ENCODE results near the gene TBX15.

The TBX15 gene

DNA sequence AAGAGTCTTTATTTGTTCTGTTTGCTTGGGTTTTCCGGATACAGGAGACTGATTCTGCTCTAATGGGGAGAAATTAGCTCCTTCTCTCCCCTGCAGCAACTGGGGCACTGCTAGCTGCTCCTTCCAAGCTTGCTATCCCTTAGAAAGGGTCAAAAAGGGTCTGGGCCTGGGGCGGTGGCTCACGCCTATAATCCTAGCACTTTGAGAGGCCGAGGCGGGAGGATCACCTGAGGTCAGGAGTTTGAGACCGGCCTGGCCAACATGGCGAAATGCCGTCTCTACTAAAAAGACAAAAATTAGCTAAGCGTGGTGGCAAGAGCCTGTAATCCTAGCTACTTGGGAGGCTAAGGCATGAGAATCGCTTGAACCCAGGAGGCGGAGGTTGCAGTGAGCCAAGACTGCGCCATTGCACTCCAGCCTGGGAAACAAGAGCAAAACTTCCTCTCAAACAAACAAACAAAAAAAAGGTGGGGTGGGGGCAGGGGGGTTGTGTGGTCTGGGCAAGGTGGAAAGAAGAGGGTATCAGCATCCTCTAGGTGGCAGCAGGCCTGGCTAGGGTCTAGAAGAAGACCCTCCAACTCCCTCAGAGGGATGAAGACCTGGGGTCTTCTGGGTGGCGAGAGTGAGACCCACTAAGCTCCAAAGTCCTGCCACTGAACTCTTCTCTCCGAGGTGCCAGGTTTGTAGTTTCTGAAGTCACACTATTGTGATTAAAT, 15.4 kb upstream of the TBX15 start:
- in situ Hi-C loops (cut with HindIII; ENCODE audit: low sequenced_read_pairs): loop anchor here (25.0 kb wide), 1 partner anchor 841 kb away; no protein-coding TSS in a partner anchor

DNA sequence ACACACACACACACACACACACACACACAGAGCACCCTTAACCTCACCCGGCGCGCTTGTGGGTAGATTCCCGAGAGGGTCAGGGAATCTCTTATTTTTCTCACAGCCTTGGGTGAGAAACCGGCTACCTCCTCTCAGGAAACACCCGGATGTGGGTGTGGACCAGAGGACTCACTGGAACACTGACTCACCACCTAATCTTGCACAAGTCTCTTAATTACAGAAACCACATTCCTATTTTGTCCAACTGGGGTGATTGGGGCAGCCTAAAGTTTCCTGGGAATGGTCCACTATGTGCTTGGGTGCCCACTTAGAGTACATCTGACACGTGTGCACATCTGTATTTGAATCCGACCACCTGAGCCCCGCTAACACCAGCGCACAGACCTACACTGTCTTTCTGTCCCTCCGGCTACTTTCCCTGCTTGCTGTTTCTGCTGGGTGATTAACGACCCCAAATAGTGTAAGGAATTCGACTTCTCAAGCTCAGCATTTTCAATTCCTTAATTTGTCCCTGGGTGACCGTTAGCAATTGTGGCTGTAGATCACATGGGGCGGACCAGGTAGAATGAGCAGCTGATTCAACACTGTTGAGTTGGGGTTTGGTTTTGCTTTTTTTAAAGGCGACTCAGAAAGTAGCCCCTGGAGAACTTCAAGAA, 14.0 kb upstream of the TBX15 start:
- in situ Hi-C loops (cut with HindIII; ENCODE audit: low sequenced_read_pairs): loop anchor here (25.0 kb wide), 1 partner anchor 840 kb away; no protein-coding TSS in a partner anchor

DNA sequence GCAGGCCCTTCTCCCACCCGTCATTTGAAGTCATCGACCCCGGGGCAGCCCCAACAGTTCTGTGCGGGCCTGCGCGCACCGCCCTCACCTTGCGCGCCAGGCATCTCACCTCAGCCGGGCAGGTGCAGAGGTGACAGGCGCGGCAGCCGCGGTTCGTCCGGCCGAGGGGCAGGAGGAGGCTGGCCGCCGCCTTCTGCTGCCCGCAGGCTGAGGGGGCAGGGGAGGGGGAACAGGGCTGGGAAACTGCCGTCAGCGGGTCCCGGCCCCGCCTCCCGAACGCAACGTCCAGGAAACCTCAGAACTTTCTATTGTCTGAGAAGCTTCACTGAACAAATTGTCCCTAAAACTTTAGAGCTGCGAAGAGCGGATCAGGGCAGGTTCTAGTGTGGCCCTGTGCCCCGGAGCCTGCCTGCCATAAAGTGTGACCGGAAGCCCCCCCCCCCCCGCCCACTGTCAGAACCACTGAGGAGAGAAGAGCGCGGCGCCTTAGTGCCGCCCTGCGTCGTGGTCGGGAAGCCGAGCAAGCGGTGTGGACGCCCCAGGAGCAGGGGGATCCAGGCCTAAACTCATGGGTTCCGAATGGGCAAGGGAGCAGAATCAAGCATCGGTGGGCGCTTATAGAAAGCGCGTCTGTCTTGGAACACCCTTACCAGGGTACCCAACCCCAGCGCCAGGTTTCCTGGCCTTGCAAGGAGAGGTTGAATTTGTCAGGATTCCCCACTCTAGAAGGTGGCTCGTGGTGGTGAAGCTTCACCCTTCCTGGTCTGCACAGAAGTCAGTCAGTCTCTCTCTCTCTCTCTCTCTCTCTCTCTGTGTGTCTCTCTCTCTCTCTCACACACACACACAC, 13.3 kb upstream of the TBX15 start:
- in situ Hi-C loops (cut with HindIII; ENCODE audit: low sequenced_read_pairs): loop anchor here (25.0 kb wide), 1 partner anchor 839 kb away; no protein-coding TSS in a partner anchor

DNA sequence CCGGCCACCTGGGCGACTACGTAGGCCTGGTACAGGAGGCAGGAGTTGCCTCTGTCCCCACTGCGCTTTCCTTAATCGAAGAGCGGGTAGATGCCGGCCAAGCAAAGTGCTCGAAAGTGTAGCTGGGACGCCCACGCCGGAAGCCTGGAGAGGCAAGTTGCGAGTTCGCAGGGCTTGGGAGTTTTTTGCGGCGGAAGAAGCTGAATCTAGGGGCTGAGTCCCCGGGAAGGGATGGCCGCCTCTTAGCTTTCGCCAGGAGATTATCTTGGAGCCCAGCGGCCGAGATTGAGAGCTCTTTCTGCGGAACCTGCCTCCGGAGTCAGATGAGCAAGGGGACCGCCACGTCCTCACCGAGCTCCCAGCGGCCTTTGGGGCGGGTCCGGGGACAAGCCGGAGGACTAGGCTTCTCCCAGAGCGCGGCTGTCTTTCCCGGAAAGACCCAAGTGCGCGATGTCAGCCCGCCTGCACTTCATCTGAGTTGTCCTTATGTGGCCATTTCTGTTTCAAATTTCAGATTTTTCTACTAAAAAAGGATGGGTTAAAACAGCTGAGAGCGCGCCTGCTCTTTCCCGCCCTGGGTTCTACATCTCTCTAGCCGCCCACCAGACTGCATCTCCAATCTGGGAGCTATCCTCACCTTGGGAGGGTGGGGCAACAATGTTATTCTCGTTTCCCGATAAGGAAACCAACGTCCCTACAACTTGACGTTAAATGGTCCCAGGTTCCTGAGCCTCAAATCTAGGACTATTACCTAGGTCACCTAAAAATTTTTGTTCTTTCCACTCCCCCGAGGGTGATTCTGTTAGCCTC, 12.4 kb upstream of the TBX15 start:
- in situ Hi-C loops (cut with HindIII; ENCODE audit: low sequenced_read_pairs): loop anchor here (25.0 kb wide), 1 partner anchor 838 kb away; no protein-coding TSS in a partner anchor

DNA sequence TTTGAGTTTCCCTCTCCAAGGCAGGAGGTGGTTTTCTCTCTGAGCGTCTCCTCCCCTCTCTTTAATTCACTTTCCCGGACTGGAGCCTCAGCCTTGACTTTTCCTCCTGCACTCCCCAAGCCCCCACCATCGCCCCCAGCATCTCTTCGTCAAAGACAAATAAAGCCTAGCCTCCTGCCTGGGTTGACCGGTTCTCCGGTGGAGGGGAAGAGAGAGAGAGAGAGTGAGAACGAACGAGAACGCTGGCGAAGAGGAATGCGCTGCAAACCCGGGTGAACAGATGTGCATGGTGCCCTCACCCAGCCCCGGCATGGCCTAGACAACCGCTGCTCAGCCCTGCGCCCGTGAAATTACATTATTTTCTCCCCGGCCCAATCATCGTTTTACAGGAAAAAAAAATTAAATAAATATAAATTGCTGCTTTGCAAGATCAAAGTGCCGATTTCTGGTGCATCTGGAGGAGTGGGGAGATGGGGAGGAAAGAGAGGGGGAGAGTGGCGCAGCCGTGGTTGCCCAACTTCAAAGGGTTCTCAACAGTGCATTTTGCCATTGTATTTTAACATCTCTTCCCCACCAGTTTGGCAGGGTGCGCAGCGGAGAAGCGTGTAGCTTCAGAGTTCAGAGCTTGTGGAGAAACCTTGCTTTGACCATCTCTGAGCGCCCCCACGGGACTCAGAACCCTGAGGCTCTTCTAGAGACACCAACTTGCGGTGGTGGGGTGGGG, 11.4 kb upstream of the TBX15 start:
- in situ Hi-C loops (cut with HindIII; ENCODE audit: low sequenced_read_pairs): loop anchor here (25.0 kb wide), 1 partner anchor 837 kb away; no protein-coding TSS in a partner anchor

DNA sequence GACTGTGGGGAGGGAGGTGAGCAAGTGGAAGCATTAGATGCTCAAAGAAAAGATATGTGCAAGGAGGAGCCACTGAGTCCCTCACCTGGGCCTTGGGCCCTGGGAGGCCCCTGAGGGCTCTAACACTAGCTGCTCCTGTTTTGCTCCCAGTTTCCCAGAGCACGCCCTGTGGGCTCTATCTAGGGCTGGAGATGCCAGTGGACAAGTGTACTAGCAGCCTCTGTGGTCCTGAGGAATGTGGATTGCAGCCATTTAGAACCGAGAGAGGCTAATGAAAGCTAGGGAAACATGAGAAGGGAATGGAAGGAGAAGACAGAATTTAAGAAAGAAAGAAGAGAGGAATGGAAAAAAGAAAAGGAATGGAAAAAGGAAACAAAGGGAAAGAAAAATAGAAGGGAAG, 10.0 kb upstream of the TBX15 start:
- in situ Hi-C loops (cut with HindIII; ENCODE audit: low sequenced_read_pairs): no loop called here

DNA sequence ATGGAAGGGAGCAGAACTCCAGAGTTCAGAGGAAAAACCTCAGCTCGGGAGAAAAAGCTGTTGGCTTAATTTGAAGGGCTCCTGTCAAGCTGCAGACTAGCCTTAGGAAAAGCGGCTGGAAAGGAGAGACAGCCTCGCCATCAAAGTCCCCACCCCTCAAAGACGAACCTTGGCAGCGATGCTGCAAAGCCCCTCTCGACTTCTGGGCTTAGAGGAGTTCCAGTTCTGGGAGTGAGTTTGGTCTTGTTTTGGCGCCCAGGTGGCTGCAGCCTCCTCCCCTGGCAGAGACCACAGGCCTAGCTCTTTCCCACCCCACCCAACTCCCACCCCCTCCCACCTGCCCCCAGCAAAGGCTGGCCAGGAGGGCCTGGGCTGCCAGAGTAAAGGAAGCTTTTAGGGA, 9.1 kb upstream of the TBX15 start:
- in situ Hi-C loops (cut with HindIII; ENCODE audit: low sequenced_read_pairs): no loop called here

DNA sequence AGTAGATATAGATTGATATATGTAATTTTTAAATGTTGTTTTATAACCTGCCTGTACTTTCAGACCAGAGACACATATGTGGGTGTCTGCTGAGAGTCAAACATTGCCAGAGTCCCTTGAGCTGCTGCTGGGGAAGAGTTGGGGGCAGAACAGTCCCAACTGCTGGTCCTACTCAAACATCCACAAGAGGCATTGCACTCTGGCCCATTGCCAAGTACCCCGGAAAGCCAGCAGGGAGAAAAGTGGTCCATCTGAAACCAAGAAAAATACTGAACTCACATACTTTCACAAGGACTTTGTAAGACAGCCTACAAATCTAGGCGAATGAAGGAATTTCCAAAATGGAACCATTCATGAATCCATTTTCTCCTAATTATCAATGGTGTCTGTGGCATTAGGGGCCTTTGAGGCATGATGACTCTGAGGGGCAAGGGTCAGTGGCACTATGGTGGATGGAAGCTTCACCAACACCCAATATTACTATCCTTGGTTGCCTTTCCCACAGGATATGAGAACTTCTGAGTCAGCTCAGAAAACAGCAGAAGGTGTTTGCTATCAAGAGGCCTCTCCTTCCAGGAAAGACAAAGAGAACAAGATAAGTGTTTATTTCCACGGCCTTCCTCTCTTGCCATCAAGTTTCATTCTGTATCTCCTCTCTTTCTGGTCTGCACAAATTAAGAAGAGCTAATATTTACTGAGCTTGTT, 7.3 kb upstream of the TBX15 start:
- in situ Hi-C loops (cut with HindIII; ENCODE audit: low sequenced_read_pairs): no loop called here

DNA sequence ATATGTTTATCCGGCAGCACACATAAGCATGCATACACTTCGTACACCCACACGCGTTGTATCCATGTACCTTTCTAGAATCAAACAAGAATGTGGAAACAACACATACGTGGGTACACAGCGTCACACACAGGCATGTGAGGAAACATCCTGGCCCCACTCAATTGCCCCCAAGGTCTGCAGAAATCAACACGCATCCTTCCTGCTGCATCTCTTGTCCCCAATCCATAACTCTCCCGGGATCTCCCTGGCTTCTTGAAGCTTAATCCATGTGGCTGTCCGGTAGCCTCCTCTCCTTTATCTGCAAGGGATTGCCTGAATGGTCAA, 5.5 kb upstream of the TBX15 start:
- in situ Hi-C loops (cut with HindIII; ENCODE audit: low sequenced_read_pairs): no loop called here

DNA sequence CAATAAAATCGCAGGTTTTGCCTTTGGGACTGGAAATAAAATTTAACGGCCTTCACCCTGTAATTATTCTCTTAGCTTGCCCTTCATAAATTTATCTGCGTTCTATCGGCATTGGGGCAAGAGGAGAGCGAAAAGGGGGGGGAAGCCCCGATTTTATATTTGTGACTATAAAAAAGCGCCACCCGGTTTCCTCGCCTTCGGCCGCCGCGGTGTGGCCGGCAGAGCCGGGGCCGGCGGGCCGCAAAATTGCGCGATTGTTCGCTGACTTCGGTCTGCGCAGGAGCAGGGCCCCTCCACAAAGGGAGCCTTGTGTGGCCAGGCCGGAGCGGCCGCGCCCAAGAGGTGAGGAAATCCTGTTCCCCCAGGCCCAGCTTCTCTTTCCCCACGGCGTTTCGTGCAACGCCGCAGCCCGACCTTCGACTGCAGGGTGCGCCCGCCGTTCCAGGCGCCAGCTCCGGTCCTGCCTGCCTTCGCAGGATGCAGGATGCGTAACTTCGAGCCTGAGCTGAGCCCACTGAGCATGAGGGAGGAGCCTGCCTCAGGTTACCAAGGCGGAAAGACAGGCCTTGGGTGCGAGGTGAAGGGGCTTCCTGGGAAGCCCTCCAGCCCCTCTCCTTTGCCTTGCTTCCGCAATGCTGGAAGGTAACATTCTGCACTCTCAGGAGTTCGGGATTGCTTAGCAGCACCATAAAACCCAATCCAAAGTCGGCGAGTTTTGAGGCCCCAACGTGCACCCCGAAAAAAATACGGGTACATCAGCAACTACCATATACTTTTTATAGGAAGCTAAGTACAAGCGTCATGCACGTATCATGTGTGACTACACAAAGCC, 4.9 kb upstream of the TBX15 start:
- in situ Hi-C loops (cut with HindIII; ENCODE audit: low sequenced_read_pairs): no loop called here

DNA sequence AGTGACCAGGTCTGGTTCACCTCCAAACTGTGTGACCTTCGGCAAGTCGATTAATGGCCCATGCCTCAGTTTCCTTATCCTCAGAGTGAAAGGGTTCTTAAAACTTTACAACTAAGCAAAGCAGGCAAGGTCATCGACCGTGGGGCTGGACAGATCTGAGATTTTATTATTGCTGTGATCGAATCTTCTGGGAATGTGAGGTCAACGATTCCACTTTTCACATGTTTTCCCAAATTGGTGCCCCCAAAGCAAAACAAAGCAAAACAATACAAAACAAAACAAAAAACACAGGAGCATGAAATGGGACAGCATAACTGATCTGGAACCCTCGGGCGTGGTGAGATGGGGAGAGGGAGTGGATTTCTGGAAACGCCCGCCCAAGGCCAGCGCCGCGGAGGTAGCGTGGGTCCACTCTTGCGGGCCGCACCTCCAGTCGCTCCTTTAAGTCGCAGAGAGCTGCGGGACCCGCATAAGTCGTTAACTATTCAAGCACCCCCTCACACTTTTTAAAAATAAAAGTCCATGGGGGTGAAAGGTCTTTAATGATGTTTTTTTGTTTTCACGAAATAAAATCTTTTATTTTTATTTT, 4.2 kb upstream of the TBX15 start:
- in situ Hi-C loops (cut with HindIII; ENCODE audit: low sequenced_read_pairs): no loop called here

DNA sequence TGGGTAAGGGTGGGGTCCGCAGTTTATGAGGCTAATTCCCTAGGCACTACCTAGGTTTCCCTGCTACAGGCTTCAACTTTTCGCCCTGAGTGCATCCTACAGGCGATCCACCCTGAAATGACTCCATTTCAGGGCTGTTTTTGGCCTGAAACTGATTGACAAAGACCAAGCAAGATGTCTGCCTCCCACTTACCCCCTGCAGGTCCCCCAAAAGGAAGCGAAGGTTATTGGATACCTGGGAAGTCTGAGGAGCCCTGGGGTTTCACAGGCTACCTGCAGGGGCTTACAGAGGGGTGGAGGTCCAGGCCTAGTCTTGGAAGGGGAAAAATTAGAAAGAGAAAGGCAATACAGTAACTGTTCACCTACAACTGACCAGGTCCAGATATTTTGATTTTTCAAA, 3.3 kb upstream of the TBX15 start:
- in situ Hi-C loops (cut with HindIII; ENCODE audit: low sequenced_read_pairs): no loop called here

DNA sequence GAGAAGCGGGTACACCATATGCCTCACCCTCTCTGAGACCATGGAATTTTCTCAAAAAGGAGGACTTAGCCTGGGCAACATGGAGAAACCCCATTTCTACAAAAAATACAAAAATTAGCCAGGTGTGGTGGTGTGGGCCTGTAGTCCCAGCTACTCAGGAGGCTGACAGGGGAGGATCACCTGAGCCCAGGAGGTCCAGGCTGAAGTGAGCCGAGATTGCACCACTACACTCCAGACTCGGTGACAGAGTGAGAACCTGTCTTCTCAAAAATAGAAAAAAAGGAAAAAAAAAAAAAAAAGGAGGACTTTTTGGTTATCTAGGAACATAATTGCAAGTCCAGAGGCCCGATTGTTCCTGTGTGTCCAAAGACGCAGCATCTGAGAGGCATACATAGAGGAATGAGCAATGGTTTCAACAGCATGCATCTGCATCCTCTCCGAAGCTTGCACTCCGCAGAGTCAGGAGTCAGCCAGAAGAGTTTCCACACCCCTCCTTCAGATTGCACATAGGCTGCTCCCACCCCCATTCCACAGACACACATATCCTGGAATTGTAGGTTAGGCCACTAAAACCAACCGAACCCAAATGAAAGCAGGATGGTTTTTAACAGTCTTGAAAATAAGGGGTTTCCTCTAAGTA, 2.5 kb upstream of the TBX15 start:
- in situ Hi-C loops (cut with HindIII; ENCODE audit: low sequenced_read_pairs): no loop called here

DNA sequence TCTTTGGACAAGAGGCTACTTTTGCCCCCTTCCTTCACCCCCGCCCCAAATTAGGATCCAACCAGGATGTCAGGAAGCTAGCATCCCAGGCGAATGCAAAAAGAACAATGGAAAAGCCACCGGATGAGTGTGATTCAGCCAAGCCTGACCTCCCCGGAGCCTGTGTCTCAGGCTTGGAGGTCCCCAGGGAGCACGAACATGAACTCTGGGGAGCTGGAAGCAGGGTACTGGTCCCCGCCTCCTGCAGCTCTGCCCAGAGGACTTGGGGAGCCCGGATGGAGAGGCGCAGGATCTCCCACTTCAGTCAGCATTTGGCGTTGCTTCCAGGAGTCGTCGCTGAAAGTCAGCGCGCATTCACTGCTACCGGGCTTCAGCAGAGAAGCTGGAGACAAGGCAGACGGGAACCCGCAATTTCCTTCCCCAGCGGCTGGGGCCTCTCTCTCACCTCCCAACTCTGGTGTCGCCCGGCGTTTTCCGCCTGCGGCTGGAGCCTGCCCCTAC, 1.8 kb upstream of the TBX15 start:
- in situ Hi-C loops (cut with HindIII; ENCODE audit: low sequenced_read_pairs): no loop called here

DNA sequence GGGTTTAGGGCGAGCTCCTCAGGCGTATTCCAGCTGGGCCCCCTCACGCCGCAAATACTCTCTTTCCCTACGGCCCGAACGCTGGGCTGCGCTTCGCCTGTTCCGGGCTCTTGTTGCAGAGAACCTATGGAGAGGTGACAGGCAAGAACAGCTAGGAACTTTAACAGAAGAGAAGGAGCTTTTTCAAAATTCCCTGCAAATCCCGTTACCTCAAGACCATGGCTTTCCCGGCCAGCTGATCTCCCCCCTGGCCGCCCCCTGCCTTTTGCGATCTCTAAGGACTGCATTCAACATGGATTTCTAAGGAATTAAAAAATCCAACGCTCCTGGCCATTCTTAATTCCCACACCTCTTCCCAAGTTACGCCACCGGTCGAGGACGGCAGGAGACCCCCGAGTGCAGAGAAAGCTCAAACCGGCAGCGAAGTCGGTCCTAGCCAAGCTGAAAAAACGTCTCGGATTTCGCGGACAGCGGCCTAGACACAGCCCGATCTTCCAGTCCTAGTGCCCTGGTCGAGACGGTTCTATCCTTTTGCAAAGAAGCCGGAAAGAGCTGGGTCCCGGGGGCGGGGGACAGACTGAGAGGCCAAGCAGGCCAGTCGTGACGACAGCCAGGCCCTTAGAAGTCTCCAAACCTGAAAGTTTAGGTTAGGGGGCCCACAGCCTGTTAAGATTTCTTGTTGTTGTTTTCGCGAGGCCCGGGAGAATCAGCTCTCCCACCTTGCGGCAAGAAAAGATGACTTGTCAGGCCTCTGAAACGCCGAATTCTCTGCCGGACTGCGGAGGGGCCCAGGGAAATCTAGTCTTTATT, 1.1 kb upstream of the TBX15 start:
- in situ Hi-C loops (cut with HindIII; ENCODE audit: low sequenced_read_pairs): no loop called here

DNA sequence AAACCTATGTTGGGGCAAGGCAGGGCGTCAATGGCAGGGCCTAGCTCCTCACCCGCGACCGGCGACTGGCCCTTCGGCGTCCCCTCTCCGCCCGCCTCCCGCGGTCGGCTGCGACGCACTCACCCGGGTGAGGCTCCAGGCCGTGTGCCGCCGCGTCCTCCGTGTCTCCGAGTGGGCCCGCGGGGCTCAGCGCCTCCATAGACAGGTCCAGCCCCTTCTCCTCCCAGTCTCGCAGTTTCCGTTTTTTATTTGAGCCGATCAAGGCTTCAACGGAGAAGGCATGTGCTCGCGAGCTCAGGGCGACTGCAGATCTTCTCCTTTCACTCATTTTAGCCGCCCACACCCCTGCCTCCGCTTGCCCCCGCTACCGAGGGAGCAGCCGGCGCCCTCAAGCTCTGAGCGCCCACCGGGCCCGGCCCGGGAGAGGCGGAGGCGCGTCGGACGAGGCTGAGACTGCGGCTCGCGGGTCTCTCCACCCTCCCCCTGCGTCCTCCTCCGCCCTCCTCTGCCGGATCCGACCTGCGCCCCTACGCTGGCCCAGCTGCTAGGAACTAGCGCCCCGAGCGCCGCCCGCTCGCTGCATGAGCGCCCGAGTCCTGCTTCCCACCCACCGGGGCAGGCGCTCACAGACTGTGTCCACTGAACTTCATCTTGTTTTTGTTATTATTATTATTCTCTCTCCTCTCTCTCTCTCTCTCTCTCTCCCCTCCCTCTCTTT, 516 bp downstream of the TBX15 start:
- in situ Hi-C loops (cut with HindIII; ENCODE audit: low sequenced_read_pairs): no loop called here

Data from endothelial cell of hepatic sinusoid (primary cell).